ENCODE measurements around the gene RGS7.
"Not testable (repeated sequence)": the region's sequence is repeated elsewhere in the genome, so short reads cannot be mapped to it uniquely, and the experiment has no call there.

Gene RGS7

DNA sequence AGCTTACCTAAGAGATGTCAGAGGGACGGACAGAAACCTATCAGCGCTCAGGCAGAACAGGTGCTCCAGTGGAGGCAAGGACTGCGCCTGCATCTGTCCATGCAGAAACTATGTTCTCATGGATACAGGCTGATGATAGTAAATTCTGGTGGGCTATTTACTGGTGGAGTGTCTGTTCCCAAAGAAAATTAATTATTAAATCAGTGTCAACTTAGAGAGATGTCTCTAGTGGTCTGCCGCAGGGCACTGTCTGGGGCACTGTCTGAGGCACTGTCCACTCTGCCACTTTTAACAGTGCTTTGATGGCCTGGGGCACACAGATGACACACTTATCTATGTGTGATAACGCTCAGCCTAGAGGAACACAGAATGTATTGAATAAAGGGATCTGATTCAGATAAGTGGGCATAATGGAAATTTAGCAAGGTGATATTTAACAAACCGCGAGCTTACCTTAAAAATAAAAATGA, 148.1 kb downstream of the RGS7 start:
- no peak for DNase-seq (ENCODE audit: low spot score)

- no peak for DNase-seq (ENCODE audit: low spot score)
Observed at GRCh38 chr1:241203817-241204216, 153.2 kb downstream of the RGS7 start.

DNA sequence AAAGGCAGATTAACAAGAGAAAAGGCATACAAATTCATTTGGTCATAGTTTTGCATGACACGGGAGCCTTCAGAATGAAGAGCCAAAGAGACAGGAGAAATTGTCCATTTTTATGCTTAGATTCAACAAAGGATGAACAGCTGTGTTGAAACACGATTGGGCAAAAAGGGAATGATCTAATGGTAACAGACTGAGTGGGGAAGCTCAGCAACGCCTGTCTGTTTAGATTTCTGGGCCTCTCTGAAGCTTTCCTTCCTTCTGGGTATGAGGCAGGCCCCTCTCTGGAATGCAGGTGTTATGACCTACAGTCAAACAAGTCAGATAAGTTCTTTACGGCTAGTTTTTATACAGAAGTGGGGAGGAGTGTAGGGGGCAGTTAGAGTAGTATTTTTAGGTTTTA, 154.6 kb downstream of the RGS7 start:
- no peak for DNase-seq (ENCODE audit: low spot score)

- DNase-seq (ENCODE audit: low spot score): no peak
Observed at GRCh38 chr1:241186716-241187115, 170.3 kb downstream of the RGS7 start.

DNA sequence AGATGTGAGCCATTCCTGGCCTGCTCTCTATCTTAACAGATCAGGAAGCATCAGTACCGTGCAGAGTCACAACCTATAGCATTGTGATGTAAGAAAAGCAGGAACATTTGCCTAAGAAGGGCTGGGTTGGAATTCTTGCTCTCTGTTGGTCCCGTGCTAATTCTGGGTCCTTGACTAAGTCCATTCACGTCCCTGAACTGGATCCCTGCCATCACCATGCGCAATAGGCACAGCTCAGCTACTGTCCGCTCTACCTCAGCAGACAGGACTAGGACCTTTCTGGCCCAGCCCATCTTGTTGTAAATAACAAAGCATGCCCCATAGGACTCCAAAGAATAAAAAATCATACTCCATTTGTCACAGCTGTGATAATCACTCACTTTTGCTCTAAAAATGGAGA, 175.0 kb downstream of the RGS7 start:
- no peak for DNase-seq (ENCODE audit: low spot score)

GRCh38 chr1:241181471-241181870, 175.5 kb downstream of the RGS7 start:
- DNase-seq (ENCODE audit: low spot score): no peak

DNA sequence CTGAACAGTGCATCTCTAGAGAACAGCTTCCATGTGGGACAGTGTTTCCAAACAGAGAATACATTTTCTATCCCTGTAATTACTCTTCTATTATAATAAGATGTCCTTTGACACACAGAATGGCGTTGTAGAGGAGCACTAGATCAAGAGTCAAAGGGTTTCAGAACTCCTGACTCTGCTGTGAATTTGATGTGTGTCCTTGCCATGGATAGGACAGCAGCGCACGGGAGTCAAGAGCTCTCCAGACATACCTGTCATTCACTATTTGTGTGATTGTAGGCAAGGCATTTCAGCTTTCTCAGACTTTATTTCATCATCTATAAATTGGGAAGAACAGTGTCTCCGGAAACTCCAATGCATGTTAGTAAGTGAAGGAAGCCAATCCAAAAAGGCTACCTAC, 176.4 kb downstream of the RGS7 start:
- no peak for DNase-seq (ENCODE audit: low spot score)

- no peak for DNase-seq (ENCODE audit: low spot score)
Observed at GRCh38 chr1:241177660-241178059, 179.3 kb downstream of the RGS7 start.

GRCh38 chr1:241172486-241172885, 184.5 kb downstream of the RGS7 start:
- DNase-seq (ENCODE audit: low spot score): no peak

- DNase-seq (ENCODE audit: low spot score): no peak
Observed at GRCh38 chr1:241171991-241172390, 185.0 kb downstream of the RGS7 start.

- DNase-seq (ENCODE audit: low spot score): no peak
Observed at GRCh38 chr1:241167121-241167630, 189.8 kb downstream of the RGS7 start.

GRCh38 chr1:241166625-241167024, 190.4 kb downstream of the RGS7 start:
- no peak for DNase-seq (ENCODE audit: low spot score)

DNA sequence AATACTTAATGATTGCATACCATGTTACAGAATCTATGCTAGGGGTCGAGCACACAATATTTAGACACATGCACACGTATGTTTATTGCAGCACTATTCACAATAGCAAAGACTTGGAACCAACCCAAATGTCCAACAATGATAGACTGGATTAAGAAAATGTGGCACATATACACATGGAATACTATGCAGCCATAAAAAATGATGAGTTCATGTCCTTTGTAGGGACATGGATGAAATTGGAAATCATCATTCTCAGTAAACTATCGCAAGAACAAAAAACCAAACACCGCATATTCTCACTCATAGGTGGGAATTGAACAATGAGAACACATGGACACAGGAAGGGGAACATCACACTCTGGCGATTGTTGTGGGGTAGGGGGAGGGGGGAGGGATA, 191.7 kb downstream of the RGS7 start:
- not testable (repeated sequence) for DNase-seq (ENCODE audit: low spot score)

DNA sequence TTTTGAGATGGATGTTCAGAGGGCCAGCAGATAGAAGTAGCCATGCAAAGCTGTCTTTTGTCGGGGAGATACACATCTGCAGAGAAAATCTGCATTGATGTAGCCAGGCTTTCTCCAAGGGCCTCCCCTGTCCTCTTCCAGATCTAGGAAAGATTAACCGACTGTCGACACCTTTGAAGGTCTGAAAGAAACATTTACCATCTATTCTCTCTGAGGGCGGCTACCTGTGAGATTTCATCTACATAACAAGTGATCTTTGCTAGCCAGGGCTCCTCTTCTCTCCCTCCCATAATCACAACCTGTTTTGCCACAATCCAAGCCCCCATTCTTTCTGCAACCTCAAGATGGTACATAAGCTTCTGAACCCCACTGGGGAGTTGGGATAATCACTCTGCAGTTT, 193.6 kb downstream of the RGS7 start:
- no peak for DNase-seq (ENCODE audit: low spot score)

DNA sequence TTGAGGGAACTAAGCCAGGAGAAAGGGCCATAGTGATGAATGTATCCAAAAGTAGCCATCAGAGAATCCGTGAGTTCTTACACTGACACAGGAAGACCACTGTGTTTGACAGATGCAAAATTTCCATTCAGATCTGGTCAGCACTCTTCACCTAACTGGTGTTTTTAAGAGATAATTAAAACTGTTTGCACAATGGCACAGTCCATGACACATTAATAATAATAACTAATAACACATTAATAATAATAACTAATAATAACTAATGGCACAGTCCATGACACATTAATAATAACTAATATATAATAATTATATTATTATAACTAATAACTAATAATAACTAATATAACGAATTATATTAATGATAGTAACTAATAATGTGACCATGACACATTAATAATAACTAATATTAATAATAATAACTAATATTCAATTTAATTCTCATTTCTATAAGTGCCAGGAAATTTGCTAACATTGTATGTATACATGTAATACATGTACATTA, 195.8 kb downstream of the RGS7 start:
- DNase-seq (ENCODE audit: low spot score): no peak

GRCh38 chr1:241157435-241157834, 199.6 kb downstream of the RGS7 start:
- DNase-seq (ENCODE audit: low spot score): no peak

- DNase-seq (ENCODE audit: low spot score): peak; percentile 63
Observed at GRCh38 chr1:241156231-241156965, 200.6 kb downstream of the RGS7 start.

DNA sequence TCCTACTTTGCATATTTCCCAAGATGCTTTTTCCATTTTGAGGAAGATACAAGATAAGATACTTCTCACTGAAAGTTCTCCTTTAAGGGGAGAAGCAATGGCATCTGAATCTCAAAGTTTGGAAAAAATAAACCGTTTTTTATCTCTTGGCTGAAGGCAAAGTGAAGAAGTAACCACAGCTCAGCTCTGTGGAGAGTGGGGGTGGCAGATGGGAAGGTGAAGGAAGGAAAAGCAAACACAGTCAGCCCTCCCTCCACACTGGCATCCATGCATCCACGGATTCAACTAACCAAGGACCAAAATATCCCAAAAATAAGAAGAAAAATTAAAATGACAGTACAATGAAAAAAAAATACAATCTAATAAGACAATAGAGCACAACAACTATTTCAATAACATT, 211.1 kb downstream of the RGS7 start:
- DNase-seq (ENCODE audit: low spot score): no peak

- no peak for DNase-seq (ENCODE audit: low spot score)
Observed at GRCh38 chr1:241143765-241144442, 213.1 kb downstream of the RGS7 start.

GRCh38 chr1:241142493-241142892, 214.5 kb downstream of the RGS7 start:
- DNase-seq (ENCODE audit: low spot score): no peak

GRCh38 chr1:241141646-241142045, 215.4 kb downstream of the RGS7 start:
- DNase-seq (ENCODE audit: low spot score): not testable (repeated sequence)

- DNase-seq (ENCODE audit: low spot score): no peak
Observed at GRCh38 chr1:241140670-241141069, 216.3 kb downstream of the RGS7 start.

DNA sequence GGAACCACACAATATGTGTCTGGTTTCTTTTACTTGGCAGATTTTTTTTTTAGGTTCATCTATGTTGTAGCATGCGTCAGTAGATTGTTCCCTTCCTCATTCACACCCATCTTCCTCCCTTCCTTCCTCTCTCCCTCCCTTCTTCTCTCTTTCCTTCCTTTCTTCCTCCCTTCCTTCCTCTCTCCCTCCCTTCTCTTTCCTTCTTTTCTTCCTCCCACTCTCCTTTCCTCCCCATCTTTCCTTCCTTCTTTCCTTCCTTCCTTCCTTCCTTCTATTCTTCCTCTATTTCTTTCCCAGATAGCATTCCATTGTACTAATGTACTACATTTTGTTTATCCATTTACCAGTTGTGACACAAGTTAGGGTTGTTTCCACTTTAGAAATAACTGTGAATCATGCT, 218.0 kb downstream of the RGS7 start:
- DNase-seq (ENCODE audit: low spot score): no peak
